ENCODE measurements around the gene ZNF716. TPM values are rescaled to one million over a fixed set of nuclear protein-coding genes. Genes with fewer than 3 reads are reported as not detected.
"Not testable (repeated sequence)": the region's sequence is repeated elsewhere in the genome, so short reads cannot be mapped to it uniquely, and the experiment has no call there.

The ZNF716 gene
- polyA plus RNA-seq, 2 of the 4 experiments (the other 2 are of a cell fraction), result not detected

DNA sequence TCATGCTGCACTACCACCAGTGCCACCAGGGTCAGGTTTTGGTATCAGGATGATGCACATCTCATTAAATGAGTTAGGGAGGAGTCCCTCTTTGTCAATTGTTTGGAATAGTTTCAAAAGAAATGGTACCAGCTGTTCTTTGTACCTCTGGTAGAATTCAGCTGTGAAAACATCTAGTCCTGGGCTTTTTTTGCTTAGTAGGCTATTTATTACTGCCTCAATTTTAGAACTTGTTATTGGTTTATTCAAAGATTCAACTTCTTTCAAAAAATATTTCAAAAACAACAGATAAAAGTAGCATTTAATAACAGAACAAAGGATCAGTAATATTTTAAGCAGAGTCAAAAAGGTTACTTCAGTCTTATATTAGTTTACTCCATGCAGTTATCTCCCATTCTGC is 6.4 kb upstream of the ZNF716 start:
- no peak for DNase-seq (ENCODE audit: low read depth in 1 of 2, low spot score in 1 of 2)
- no peak for ATAC-seq
- CTCF ChIA-PET, result no interaction called here
- Histone ChIP-seq H3K4me2 (no peak overlapping the region), H3K27ac (no peak overlapping the region), H3K4me3 (no peak overlapping the region), H3K4me1 (no peaks in the 10 kb centered on the region), H3K9me3 (peaks cover 6% of the 10 kb centered on the region; the same call in 1 of the 3 replicates)
- TF ChIP-seq MAFK (IDR thresholded peaks at IDR 0.05; ENCODE audit: partially characterized antibody), result peak; percentile 47
- TF ChIP-seq, protein P1, sequence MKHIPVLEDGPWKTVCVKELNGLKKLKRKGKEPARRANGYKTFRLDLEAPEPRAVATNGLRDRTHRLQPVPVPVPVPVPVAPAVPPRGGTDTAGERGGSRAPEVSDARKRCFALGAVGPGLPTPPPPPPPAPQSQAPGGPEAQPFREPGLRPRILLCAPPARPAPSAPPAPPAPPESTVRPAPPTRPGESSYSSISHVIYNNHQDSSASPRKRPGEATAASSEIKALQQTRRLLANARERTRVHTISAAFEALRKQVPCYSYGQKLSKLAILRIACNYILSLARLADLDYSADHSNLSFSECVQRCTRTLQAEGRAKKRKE (CRISPR knock-in tag; IDR thresholded peaks at IDR 0.05; ENCODE audit: low read depth), result no peak
- POLR2A ChIA-PET, result no interaction called here
- no peak for FAIRE-seq

DNA sequence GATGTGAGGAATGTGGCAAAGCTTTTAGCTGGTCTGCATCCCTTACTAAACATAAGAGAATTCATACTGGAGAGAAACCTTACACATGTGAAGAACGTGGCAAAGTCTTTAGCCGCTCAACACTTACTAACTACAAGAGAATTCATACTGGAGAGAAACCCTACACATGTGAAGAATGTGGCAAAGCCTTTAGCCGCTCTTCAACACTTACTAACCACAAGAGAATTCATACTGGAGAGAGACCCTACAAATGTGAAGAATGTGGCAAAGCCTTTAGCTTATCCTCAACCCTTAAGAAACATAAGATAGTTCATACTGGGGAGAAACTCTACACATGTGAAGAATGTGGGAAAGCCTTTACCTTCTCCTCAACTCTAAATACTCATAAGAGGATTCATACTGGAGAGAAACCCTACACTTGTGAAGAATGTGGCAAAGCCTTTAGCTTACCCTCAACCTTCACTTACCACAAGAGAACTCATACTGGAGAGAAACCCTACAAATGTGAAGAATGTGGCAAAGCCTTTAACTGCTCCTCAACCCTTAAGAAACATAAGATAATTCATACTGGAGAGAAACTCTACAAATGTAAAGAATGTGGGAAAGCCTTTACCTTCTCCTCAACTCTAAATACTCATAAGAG is 19.3 kb downstream of the ZNF716 start:
- peaks cover 36% of the 10 kb centered on the region for H3K9me3 ChIP-seq
- H3K4me2 ChIP-seq, POLR2A ChIA-PET, H3K4me1 ChIP-seq, H3K4me3 ChIP-seq, FAIRE-seq, ATAC-seq, H3K27ac ChIP-seq, CTCF ChIA-PET: not testable (repeated sequence)
- DNase-seq (ENCODE audit: low read depth in 1 of 2, low spot score in 1 of 2), result peak in 1 of 2 experiments; percentile 1
- 33% methylated on average over 3 of the region's 3 CpGs for WGBS (ENCODE audit: missing lambda C conversion rate)

DNA sequence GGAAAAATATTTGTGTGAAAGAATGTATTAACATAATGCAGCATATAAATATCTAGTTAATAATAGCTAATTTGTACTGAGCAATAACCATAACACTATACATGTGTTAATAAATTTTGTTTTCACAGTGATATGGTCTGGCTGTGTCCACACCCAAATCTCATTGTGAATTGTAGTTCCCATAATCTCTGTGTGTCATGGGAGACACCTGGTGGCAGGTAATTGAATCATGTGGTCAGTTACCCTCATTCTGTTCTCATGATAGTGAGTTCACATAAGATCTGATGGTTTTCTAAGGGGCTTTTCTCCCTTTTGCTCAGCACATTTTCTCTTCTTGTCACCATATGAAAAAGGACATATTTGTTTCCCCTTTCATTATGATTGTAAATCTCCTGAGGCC is 30.3 kb downstream of the ZNF716 start:
- H3K4me1 ChIP-seq, H3K4me2 ChIP-seq, ATAC-seq, H3K9me3 ChIP-seq, CTCF ChIA-PET, POLR2A ChIA-PET, H3K4me3 ChIP-seq, H3K27ac ChIP-seq: not testable (repeated sequence)
- TF ChIP-seq RAD21 (conservative IDR thresholded peaks at IDR 0.05 in 1 of 2, IDR thresholded peaks at IDR 0.05 in 1 of 2), result peak in 1 of 2 experiments; percentile 13; a peak in 1 of 5 replicates
- DNase-seq (ENCODE audit: low read depth in 1 of 2, low spot score in 1 of 2), result peak in 1 of 2 experiments; percentile 1
- FAIRE-seq, result peak; percentile 81

DNA sequence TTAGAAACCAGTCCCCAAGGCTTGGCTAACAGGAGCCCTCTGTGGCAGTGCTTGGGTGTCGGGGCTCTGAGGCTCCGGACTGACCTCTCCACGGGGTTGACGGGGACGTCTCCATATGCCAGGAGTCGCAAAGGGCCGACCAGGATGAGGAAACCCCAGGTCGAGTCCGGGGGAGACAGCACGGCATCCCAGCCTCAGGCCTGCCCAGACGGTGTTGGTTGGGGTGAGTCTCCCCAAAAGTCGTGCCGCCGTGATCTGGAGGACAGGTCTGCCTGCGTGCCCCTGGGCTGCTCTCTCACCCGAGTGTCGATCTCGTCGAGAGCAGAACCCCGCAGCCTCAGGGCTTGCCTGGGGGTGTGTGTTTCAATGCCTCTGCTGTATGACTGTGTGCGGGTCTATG is 35.0 kb downstream of the ZNF716 start:
- POLR2A ChIA-PET; FAIRE-seq; H3K9me3 ChIP-seq; H3K27ac ChIP-seq; DNase-seq (ENCODE audit: low read depth in 1 of 2, low spot score in 1 of 2); ATAC-seq; H3K4me3 ChIP-seq; CTCF ChIA-PET; H3K4me1 ChIP-seq; H3K4me2 ChIP-seq: not testable (repeated sequence)
- WGBS (ENCODE audit: missing lambda C conversion rate), result 14% methylated on average over 20 of the region's 21 CpGs

DNA sequence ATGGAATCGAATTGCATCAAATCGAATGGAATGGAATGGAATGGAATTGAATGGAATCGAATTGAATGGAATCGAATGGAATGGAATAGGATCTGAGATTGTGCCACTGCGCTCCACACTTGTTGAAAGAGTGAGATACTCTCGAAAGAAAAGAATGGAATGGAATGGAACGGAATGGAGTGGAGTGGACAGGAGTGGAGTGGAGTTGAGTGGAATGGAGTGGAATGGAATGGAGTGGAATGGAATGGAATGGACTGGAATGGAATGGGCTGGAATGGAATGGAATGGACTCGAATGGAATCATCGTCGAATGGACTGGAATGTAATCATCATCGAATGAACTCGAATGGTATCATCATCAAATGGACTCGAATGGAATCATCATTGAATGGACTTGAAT is 38.0 kb downstream of the ZNF716 start:
- FAIRE-seq (no peak), ATAC-seq (peak in 1 of 2 experiments; percentile 24; a peak in 1 of 6 replicates), DNase-seq (ENCODE audit: low read depth in 1 of 2, low spot score in 1 of 2) (no peak)
- ChIA-PET POLR2A (no interaction called here), CTCF (no interaction called here)
- no peak overlapping the region for H3K4me3 ChIP-seq
- H3K27ac ChIP-seq, result no peak overlapping the region
- no peak overlapping the region for H3K4me2 ChIP-seq
- TF ChIP-seq RAD21 (conservative IDR thresholded peaks at IDR 0.05 in 1 of 2, IDR thresholded peaks at IDR 0.05 in 1 of 2), result no peak
- no peak for TF ChIP-seq FOSL2 (IDR thresholded peaks at IDR 0.05)
- TF ChIP-seq FOSL2 (CRISPR knock-in tag; IDR thresholded peaks at IDR 0.05), result no peak
- no peak for TF ChIP-seq CBX2 (IDR thresholded peaks at IDR 0.05; ENCODE audit: borderline replicate concordance, low read depth)
- TF ChIP-seq RFX5 (IDR thresholded peaks at IDR 0.05), result no peak
- TF ChIP-seq MYC (IDR thresholded peaks at IDR 0.05; ENCODE audit: borderline replicate concordance, low read length), result no peak
- TF ChIP-seq ZSCAN20 (CRISPR knock-in tag; IDR thresholded peaks at IDR 0.05), result no peak
- TF ChIP-seq ZNF302 (CRISPR knock-in tag; IDR thresholded peaks at IDR 0.05), result no peak
- WGBS (ENCODE audit: missing lambda C conversion rate), result 35% methylated on average over 13 of the region's 13 CpGs
- peaks cover 7% of the 10 kb centered on the region for H3K9me3 ChIP-seq
- no peaks in the 10 kb centered on the region for H3K4me1 ChIP-seq

DNA sequence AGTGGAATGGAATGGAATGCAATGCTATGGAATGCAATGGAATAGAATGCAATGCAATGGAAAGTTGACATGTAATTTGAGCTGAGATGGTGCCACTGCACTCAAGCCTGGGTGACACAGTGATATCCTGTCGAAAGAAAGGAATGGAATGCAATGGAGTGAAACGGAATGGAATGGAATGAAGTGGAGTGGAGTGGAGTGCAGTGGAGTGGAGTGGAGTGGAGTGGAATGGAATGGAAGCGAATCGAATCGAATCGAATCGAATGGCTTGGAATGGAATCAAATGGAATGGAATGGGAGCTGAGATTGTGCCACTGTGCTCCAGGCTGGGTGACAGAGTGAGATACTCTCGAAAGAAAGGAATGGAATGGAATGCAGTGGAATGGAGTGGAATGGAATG is 45.1 kb downstream of the ZNF716 start:
- H3K4me2 ChIP-seq; H3K9me3 ChIP-seq; CTCF ChIA-PET; H3K27ac ChIP-seq; DNase-seq (ENCODE audit: low read depth in 1 of 2, low spot score in 1 of 2); POLR2A ChIA-PET; FAIRE-seq; H3K4me3 ChIP-seq; H3K4me1 ChIP-seq: not testable (repeated sequence)
- peak in 1 of 2 experiments; percentile 62; a peak in 1 of 6 replicates for ATAC-seq
- WGBS (ENCODE audit: missing lambda C conversion rate), result 30% methylated on average over 8 of the region's 8 CpGs

Measured in A549 (cell line).